ENCODE data around the gene TIMP4.

Gene TIMP4

GRCh38 chr3:12148183-12148940, 10.3 kb downstream of the TIMP4 start:
- TF ChIP-seq, protein P1, sequence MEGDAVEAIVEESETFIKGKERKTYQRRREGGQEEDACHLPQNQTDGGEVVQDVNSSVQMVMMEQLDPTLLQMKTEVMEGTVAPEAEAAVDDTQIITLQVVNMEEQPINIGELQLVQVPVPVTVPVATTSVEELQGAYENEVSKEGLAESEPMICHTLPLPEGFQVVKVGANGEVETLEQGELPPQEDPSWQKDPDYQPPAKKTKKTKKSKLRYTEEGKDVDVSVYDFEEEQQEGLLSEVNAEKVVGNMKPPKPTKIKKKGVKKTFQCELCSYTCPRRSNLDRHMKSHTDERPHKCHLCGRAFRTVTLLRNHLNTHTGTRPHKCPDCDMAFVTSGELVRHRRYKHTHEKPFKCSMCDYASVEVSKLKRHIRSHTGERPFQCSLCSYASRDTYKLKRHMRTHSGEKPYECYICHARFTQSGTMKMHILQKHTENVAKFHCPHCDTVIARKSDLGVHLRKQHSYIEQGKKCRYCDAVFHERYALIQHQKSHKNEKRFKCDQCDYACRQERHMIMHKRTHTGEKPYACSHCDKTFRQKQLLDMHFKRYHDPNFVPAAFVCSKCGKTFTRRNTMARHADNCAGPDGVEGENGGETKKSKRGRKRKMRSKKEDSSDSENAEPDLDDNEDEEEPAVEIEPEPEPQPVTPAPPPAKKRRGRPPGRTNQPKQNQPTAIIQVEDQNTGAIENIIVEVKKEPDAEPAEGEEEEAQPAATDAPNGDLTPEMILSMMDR (IDR thresholded peaks at IDR 0.05; ENCODE audit: insufficient read depth, missing control alignments), result no peak
- no peak for DNase-seq (ENCODE audit: insufficient read length, low spot score)
- FAIRE-seq, result no peak

DNA sequence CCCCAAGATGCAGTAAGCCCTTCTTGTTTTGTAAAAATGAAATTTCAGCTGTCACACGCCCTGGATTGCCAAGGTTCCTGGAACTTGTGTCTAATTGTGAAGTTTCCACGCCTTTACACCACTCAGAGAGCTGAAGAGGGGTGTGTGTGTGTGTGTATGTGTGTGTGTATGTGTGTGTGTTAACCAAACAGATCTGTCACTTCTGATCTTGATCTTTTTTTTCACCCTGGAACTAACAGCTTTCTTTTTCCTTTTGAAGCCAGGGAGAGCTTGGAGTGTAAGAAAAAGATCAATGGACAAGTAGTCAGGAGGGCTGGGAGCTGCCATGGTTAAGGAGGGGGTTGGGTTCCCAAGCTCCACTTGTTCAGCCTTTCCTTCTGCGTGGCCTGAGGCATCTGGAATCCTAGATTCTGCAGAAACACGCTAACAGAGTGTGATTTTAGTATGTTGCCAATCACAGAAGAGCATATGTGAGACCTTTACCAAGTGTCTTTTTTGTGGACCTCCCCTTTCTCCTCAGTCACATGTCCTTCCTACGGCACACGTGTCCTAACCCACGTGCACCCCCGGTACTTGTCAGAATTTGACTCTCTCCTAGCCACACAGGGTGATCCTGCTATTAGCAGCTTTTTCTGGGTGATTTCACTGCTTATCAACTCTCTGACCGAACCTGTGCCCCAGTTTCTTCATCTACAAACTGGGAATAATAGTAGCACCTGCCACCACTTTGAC, 11.5 kb downstream of the TIMP4 start:
- DNase-seq (ENCODE audit: insufficient read length, low spot score) (no peak), FAIRE-seq (no peak)
- TF ChIP-seq, protein P1 (IDR thresholded peaks at IDR 0.05; ENCODE audit: insufficient read depth, missing control alignments), result no peak

DNA sequence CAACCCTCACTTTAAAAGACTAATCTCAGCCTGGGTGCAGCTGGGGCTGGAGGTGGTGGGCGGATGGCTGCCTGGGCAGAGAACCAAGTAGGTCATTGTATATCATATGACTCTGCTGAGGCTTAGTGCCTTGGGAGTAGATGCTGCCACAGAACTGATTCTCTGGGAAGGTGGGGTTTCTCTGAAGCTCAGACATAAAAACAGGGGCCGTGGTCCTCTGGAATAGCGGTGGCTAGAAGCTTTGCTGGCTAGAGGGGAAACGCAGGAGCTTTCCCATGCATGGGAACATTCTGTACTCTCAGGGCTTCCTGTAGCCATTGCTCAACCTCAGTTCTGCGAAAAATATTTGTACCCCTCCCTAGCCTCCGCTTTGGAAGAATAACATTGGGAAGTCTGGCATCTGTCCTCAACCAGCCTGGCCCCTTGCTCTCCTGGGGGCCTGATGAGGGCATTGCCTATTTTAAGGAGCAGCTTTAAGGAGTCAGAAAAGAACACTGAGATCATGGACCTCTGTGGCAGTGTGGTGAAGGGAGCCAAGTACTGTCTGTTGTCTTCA, 14.7 kb downstream of the TIMP4 start:
- FAIRE-seq, result no peak
- TF ChIP-seq, protein P1 (IDR thresholded peaks at IDR 0.05; ENCODE audit: insufficient read depth, missing control alignments), result no peak
- DNase-seq (ENCODE audit: insufficient read length, low spot score), result no peak

- DNase-seq (ENCODE audit: insufficient read length, low spot score) (no peak), FAIRE-seq (no peak)
- TF ChIP-seq, protein P1 (IDR thresholded peaks at IDR 0.05; ENCODE audit: insufficient read depth, missing control alignments), result no peak
Observed at GRCh38 chr3:12142476-12142875, 16.2 kb downstream of the TIMP4 start.

- no peak for FAIRE-seq
Observed at GRCh38 chr3:12141350-12141749, 17.4 kb downstream of the TIMP4 start.

GRCh38 chr3:12139111-12139511, 19.6 kb downstream of the TIMP4 start:
- TF ChIP-seq, protein P1 (IDR thresholded peaks at IDR 0.05; ENCODE audit: insufficient read depth, missing control alignments), result peak; percentile 20
- DNase-seq (ENCODE audit: insufficient read length, low spot score) (no peak), FAIRE-seq (no peak)

More at GRCh38 chr3:12141350-12141749, 17.4 kb downstream of the TIMP4 start:
- DNase-seq (ENCODE audit: insufficient read length, low spot score), result no peak
- TF ChIP-seq, protein P1 (IDR thresholded peaks at IDR 0.05; ENCODE audit: insufficient read depth, missing control alignments), result no peak

Data from D721Med (cell line).